ENCODE data around the gene PLD2. TPM values are rescaled to one million over a fixed set of nuclear protein-coding genes. Genes with fewer than 3 reads are reported as not detected.

PLD2 gene
- total and polyA plus RNA-seq, 9 of the 15 experiments (the other 6 are each of a cell fraction or from before 2014, with no cell fraction given) = 0.20 to 7.5 (median 3.3) TPM

GRCh38 chr17:4789951-4790704 lies 16.8 kb upstream of the PLD2 start (continued):
- TF ChIP-seq CBX8 (IDR thresholded peaks at IDR 0.05; ENCODE audit: borderline replicate concordance, extremely low read depth, low read depth, low read length, poor library complexity, severe bottlenecking) (no peak), NRF1 (conservative IDR thresholded peaks at IDR 0.05 in 1 of 2, IDR thresholded peaks at IDR 0.05 in 1 of 2) (peak in 1 of 2 experiments; percentile 71; a peak in 2 of 4 replicates), ZNF217 (CRISPR knock-in tag; IDR thresholded peaks at IDR 0.05) (no peak), MEF2A (IDR thresholded peaks at IDR 0.05; ENCODE audit: control insufficient read depth, low read depth, low read length) (no peak), NCOA4 (IDR thresholded peaks at IDR 0.05; ENCODE audit: partially characterized antibody) (no peak), ZNF644 (tag; IDR thresholded peaks at IDR 0.05; ENCODE audit: low read depth) (no peak), BCL6 (CRISPR knock-in tag; IDR thresholded peaks at IDR 0.05) (no peak), TEAD4 (IDR thresholded peaks at IDR 0.05; ENCODE audit: low read length) (0 out of 2 replicates have a peak, but pooled peaks have one; percentile 6), TEAD4 (CRISPR knock-in tag; IDR thresholded peaks at IDR 0.05; ENCODE audit: borderline replicate concordance) (no peak), HMBOX1 (IDR thresholded peaks at IDR 0.05) (no peak), ZNF639 (CRISPR knock-in tag; conservative IDR thresholded peaks at IDR 0.05 in 1 of 2, IDR thresholded peaks at IDR 0.05 in 1 of 2) (peak in 1 of 2 experiments; percentile 96; a peak in 2 of 4 replicates), CREB3L1 (IDR thresholded peaks at IDR 0.05; ENCODE audit: borderline replicate concordance, low read depth) (peak; percentile 87), ZNF263 (CRISPR knock-in tag; IDR thresholded peaks at IDR 0.05; ENCODE audit: borderline replicate concordance) (no peak), ZNF511 (CRISPR knock-in tag; IDR thresholded peaks at IDR 0.05) (peak; percentile 44; the same call in 1 of the 2 replicates), CBX3 (IDR thresholded peaks at IDR 0.05; ENCODE audit: borderline replicate concordance in 1 of 2, low read length in 2 of 2) (0 out of 3 replicates have a peak, but pooled peaks of 1 of the 2 experiments have one; percentile 25), E2F3 (CRISPR knock-in tag; IDR thresholded peaks at IDR 0.05) (0 out of 2 replicates have a peak, but pooled peaks have one; percentile 30), SUPT5H (IDR thresholded peaks at IDR 0.05) (peak; percentile 57; the same call in 1 of the 2 replicates), ELF1 (tag; IDR thresholded peaks at IDR 0.05) (peak; percentile 91), RBFOX2 (IDR thresholded peaks at IDR 0.05; ENCODE audit: low read depth, low read length) (peak; percentile 87), E2F5 (CRISPR knock-in tag; IDR thresholded peaks at IDR 0.05) (peak; percentile 46; the same call in 1 of the 2 replicates)
